Caki2 (cell line): ENCODE data around the gene SERPINF2. TPM values are rescaled to one million over a fixed set of nuclear protein-coding genes. Genes with fewer than 3 reads are reported as not detected.
"Not testable (repeated sequence)": the region's sequence is repeated elsewhere in the genome, so short reads cannot be mapped to it uniquely, and the experiment has no call there.

Experiments
- DNase-seq: peaks from one replicate; pipeline ENCODE4 v3.0.0-alpha.2; 2015; ENCODE audit warnings: low read depth
- in situ Hi-C: cut with HindIII; loops from 2 replicates; pipeline ENCODE4 v1.10.0; 2016; ENCODE audit warnings: low sequenced_read_pairs, low pct_unique_long_range_greater_than_20kb, mixed read lengths
- total RNA-seq: library from RNA; depleted of rRNA; stranded (reverse); fragments of >200 nt; shearing (Covaris generic); gene quantifications from 2 replicates; pipeline ENCODE4 v1.2.3, GENCODE V29; 2014; ENCODE audit warnings: low replicate concordance

SERPINF2 gene
- total RNA-seq, 1 experiment from 2014 or later = 0.68 TPM

- DNase-seq = no peak
- in situ Hi-C loops = no loop called here
These were observed 11.2 kb downstream of the SERPINF2 start for GRCh38 chr17:1753767-1754429.

GRCh38 chr17:1754430-1755112 is 11.9 kb downstream of the SERPINF2 start:
- no peak for DNase-seq
- in situ Hi-C loops = no loop called here

- in situ Hi-C loops = no loop called here
- no peak for DNase-seq
These were observed 12.7 kb downstream of the SERPINF2 start for GRCh38 chr17:1755252-1755826.

GRCh38 chr17:1755827-1756262 is 13.2 kb downstream of the SERPINF2 start:
- in situ Hi-C loops = no loop called here
- DNase-seq = no peak

GRCh38 chr17:1758807-1759206 is 16.1 kb downstream of the SERPINF2 start:
- no peak for DNase-seq
- in situ Hi-C loops = no loop called here

GRCh38 chr17:1759529-1759928 is 16.9 kb downstream of the SERPINF2 start:
- in situ Hi-C loops = no loop called here
- no peak for DNase-seq

GRCh38 chr17:1762233-1762900 is 19.7 kb downstream of the SERPINF2 start:
- no peak for DNase-seq
- in situ Hi-C loops = no loop called here

GRCh38 chr17:1762901-1763898 is 20.5 kb downstream of the SERPINF2 start:
- in situ Hi-C loops = no loop called here
- no peak for DNase-seq

- no peak for DNase-seq
- in situ Hi-C loops = no loop called here
These were observed 21.6 kb downstream of the SERPINF2 start for GRCh38 chr17:1764284-1764683.

GRCh38 chr17:1764705-1765104 is 22.0 kb downstream of the SERPINF2 start:
- in situ Hi-C loops, DNase-seq: not testable (repeated sequence)

GRCh38 chr17:1765576-1765975 is 22.9 kb downstream of the SERPINF2 start:
- DNase-seq = no peak
- in situ Hi-C loops = no loop called here

- in situ Hi-C loops = no loop called here
- DNase-seq = no peak
These were observed 23.9 kb downstream of the SERPINF2 start for GRCh38 chr17:1766382-1767135.

- no peak for DNase-seq
- in situ Hi-C loops = no loop called here
These were observed 24.7 kb downstream of the SERPINF2 start for GRCh38 chr17:1767358-1767757.

- in situ Hi-C loops = no loop called here
These were observed 27.3 kb downstream of the SERPINF2 start for GRCh38 chr17:1769822-1770477.

GRCh38 chr17:1773000-1773695 is 30.5 kb downstream of the SERPINF2 start:
- DNase-seq = peak; percentile 48
- in situ Hi-C loops = not testable (repeated sequence)

More at GRCh38 chr17:1769822-1770477, 27.3 kb downstream of the SERPINF2 start:
- DNase-seq = peak; percentile 53

- no peak for DNase-seq
- in situ Hi-C loops = no loop called here
These were observed 31.1 kb downstream of the SERPINF2 start for GRCh38 chr17:1773696-1774181.
